Psoas muscle (tissue), 8 donors: ENCODE results near the gene CRABP2. TPM values are rescaled to one million over a fixed set of nuclear protein-coding genes. Genes with fewer than 3 reads are reported as not detected.

Experiments used
- ATAC-seq, 4 donors: fragments of 200-7000 bp; cut with Tn5 transposase; one replicate each; pipeline ENCODE4 v1.9.1; 2020; ENCODE audit warnings: moderate library complexity in 3 of 4, mild to moderate bottlenecking in 2 of 4
- DNase-seq, 2 donors: peaks; one replicate each; pipeline ENCODE4 v3.0.0-alpha.2; 2020
- H3K27ac ChIP-seq: fragments of 200-600 bp; one replicate; pipeline ENCODE4 v1.8.0; 2022
- H3K27me3 ChIP-seq, 3 donors: fragments of 200-600 bp in 1 of 3; one replicate each; pipeline versions ENCODE4 v1.6.1 to v1.8.0; 2013 to 2022; ENCODE audit warnings: low read length in 2 of 3, mild to moderate bottlenecking in 2 of 3, moderate library complexity in 1 of 3; ENCODE audit not compliant: insufficient read depth in 3 of 3
- H3K36me3 ChIP-seq, 2 donors: fragments of 200-600 bp in 1 of 2; one replicate each; pipeline versions ENCODE4 v1.6.1 to v1.8.0; 2013 to 2022; ENCODE audit warnings: low read depth in 1 of 2, mild to moderate bottlenecking in 1 of 2, moderate library complexity in 1 of 2; ENCODE audit not compliant: insufficient read depth in 1 of 2
- H3K4me1 ChIP-seq: fragments of 200-600 bp; one replicate; pipeline ENCODE4 v1.8.0; 2022
- H3K4me3 ChIP-seq: fragments of 200-600 bp; one replicate; pipeline ENCODE4 v1.8.0; 2022; ENCODE audit warnings: mild to moderate bottlenecking
- H3K9me3 ChIP-seq: fragments of 200-600 bp; one replicate; pipeline ENCODE4 v1.8.0; 2022
- WGBS, 3 donors: extraction: QIAGEN DNeasy Blood & Tissue Kit; methylation state at CpG; one replicate each; pipeline versions ENCODE4 v1.1.6 to v1.1.7; 2013; 5-methylcytosine and 5-hydroxymethylcytosine counted together
- intact Hi-C, 2 donors: fragments of 100-400 bp; cut with DNase I; formaldehyde crosslinking; loops; one replicate each; pipeline versions ENCODE4 v1.11.0 to v1.14.2; 2022
- polyA plus RNA-seq, 3 donors: library from polyadenylated mRNA; stranded (reverse); fragments of 200-250 nt; gene quantifications; one replicate each; pipeline ENCODE4 v1.2.3, GENCODE V29; 2013
- total RNA-seq, 4 donors: library from RNA; stranded (reverse); fragmentation: NEBNext Ultra II Directional in 2 of 4; extraction: Animal tissue kit (Norgen Biotek cat#: 25700) in 2 of 4; gene quantifications; one replicate each; pipeline versions ENCODE4 v1.2.1 to v1.2.4, GENCODE V29; 2021 to 2023
- TF ChIP-seq, protein P1 (sequence below): fragments of 200-600 bp; IDR thresholded peaks from one replicate; pipeline ENCODE4 v1.8.0; 2022; ENCODE audit warnings: antibody characterized with exemption
- donor health status: healthy with polysubstance abuse.
- donor health status: DM: no; HTN: no; CAD: no; lungs with moderate emphysema.
- donor health status: Bipolar disorder and iron deficiency.
- donor health status: healthy.
- donor health status: DM: yes; HTN: yes; CAD: no.
- donor health status: DM: no; HTN: no; CAD: no.
- donor health status: DM: no; HTN: no; CAD: no.
- donor health status: DM: yes; HTN: yes; CAD: no.

The CRABP2 gene
- total and polyA plus RNA-seq, 7 donors = 0.13 to 1.7 (median 0.64) TPM; not detected in 1

- TF ChIP-seq, protein P1, sequence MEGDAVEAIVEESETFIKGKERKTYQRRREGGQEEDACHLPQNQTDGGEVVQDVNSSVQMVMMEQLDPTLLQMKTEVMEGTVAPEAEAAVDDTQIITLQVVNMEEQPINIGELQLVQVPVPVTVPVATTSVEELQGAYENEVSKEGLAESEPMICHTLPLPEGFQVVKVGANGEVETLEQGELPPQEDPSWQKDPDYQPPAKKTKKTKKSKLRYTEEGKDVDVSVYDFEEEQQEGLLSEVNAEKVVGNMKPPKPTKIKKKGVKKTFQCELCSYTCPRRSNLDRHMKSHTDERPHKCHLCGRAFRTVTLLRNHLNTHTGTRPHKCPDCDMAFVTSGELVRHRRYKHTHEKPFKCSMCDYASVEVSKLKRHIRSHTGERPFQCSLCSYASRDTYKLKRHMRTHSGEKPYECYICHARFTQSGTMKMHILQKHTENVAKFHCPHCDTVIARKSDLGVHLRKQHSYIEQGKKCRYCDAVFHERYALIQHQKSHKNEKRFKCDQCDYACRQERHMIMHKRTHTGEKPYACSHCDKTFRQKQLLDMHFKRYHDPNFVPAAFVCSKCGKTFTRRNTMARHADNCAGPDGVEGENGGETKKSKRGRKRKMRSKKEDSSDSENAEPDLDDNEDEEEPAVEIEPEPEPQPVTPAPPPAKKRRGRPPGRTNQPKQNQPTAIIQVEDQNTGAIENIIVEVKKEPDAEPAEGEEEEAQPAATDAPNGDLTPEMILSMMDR = no peak
- 7 to 11% (median 8%) methylated on average over 7 of the region's 7 CpGs for WGBS, 3 donors
- Histone ChIP-seq H3K4me1 (peaks cover 16% of the 10 kb centered on the region), H3K27me3 (no peaks in the 10 kb centered on the region), H3K9me3 (no peaks in the 10 kb centered on the region), H3K4me3 (peak overlapping the region; percentile 83), H3K36me3 (peaks cover 12 to 68% of the 10 kb centered on the region in 2 donors), H3K27ac (peak overlapping the region; percentile 84)
- DNase-seq (no peak), ATAC-seq (peak in 3 of 4 donors; percentile 0 to 16 (median 16))
- intact Hi-C loops = no loop called here
These were observed 34.9 kb upstream of the CRABP2 start for GRCh38 chr1:156740237-156740740.

DNA sequence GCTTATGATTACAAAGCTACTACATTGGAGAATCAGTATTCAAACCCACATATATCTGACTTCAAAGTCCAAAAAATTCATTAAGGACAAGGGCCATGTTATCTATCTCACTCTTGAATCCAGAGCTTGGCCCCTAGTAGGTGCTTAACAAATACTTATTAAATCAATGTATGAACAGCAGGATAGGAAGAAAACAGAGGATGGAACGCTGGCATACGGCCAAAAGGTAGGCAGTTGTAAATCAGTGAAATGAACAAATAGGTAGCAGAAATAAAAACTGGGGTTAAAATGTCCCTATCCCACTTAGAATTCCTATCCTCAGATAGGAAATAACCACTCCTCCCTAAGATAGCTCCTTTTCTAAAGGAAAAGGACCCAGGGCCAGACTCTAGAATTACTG is 33.5 kb upstream of the CRABP2 start:
- Histone ChIP-seq H3K27me3 (no peaks in the 10 kb centered on the region), H3K27ac (no peak overlapping the region), H3K9me3 (no peaks in the 10 kb centered on the region), H3K4me1 (peaks cover 10% of the 10 kb centered on the region), H3K36me3 (peaks cover 11 to 66% of the 10 kb centered on the region in 2 donors), H3K4me3 (no peak overlapping the region)
- ATAC-seq (no peak), DNase-seq (no peak)
- intact Hi-C loops = no loop called here
- TF ChIP-seq, protein P1 = no peak
- WGBS, 3 donors = 68 to 78% (median 75%) methylated on average over 2 of the region's 2 CpGs

DNA sequence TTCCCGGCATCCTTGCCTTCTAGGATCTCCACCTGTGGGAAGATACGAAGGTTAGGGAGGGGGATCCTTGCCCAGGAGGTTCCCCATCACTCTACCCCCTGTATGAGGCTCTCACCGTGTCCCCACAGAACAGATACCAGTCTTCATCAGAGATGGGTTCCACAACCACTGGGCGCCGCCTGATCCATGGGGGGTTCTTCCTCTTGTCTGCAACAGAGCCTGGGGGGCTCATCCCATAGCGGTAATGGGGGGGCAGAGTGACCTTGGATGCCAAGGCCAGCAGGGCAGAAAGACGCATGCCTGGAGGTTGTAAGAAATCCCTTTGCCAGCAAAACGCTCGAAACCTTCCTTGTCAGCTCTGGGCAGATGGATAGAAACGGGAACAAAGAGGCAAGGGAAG is 33.0 kb upstream of the CRABP2 start:
- no peak overlapping the region for H3K4me3 ChIP-seq
- WGBS, 3 donors = 86 to 91% (median 90%) methylated on average over 10 of the region's 10 CpGs
- H3K27me3 ChIP-seq = no peaks in the 10 kb centered on the region
- DNase-seq (no peak), ATAC-seq (no peak)
- intact Hi-C loops = no loop called here
- TF ChIP-seq, protein P1 = no peak
- H3K36me3 ChIP-seq = peaks cover 8 to 66% of the 10 kb centered on the region in 2 donors
- H3K27ac ChIP-seq = no peak overlapping the region
- H3K9me3 ChIP-seq = no peaks in the 10 kb centered on the region
- peaks cover 10% of the 10 kb centered on the region for H3K4me1 ChIP-seq

DNA sequence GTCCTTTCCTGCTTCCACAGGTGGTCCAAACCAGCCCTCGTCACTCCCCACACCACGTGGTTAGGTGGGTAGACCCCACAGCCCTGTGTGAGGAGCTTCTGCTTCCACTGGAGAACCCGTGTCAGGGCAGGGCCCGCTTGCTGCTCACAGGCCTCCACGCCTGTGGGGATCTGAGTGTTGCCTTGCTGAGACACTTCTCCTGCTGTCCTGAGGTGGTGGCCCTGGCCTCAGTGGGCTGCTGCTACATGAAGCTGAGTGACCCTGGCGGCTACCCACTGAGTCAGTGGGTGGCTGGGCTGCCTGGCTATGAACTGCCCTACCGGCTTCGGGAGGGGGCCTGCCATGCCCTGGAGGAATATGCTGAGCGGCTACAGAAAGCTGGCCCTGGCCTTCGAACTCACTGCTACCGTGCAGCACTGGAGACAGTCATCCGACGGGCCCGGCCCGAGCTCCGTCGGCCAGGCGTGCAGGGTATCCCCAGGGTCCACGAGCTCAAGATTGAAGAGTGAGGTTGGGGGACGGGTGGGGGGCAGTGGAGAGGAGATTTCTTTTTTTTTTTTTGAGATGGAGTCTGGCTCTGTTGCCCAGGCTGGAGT is 28.7 kb upstream of the CRABP2 start:
- Histone ChIP-seq H3K9me3 (no peaks in the 10 kb centered on the region), H3K4me1 (peaks cover 9% of the 10 kb centered on the region), H3K4me3 (no peak overlapping the region), H3K36me3 (peaks cover 15 to 76% of the 10 kb centered on the region in 2 donors), H3K27ac (no peak overlapping the region), H3K27me3 (no peaks in the 10 kb centered on the region)
- TF ChIP-seq, protein P1 = no peak
- intact Hi-C loops = no loop called here
- DNase-seq = no peak
- no peak for ATAC-seq
- WGBS, 3 donors = 92 to 93% (median 92%) methylated on average over 20 of the region's 20 CpGs
